Measurements from ENCODE around the gene PLLP. TPM values are rescaled to one million over a fixed set of nuclear protein-coding genes. Genes with fewer than 3 reads are reported as not detected.

PLLP gene
- total and polyA plus RNA-seq, 9 of the 15 experiments (the other 6 are each of a cell fraction or from before 2014, with no cell fraction given), result 0.09 to 0.96 (median 0.27) TPM

GRCh38 chr16:57300387-57301125 lies 16.1 kb upstream of the PLLP start (continued):
- TF ChIP-seq ARHGAP35 (IDR thresholded peaks at IDR 0.05; ENCODE audit: partially characterized antibody) (peak; percentile 11), BCOR (IDR thresholded peaks at IDR 0.05) (no peak), ZNF707 (CRISPR knock-in tag; conservative IDR thresholded peaks at IDR 0.05) (no peak), ETV6 (IDR thresholded peaks at IDR 0.05; ENCODE audit: borderline replicate concordance in 1 of 2, low read depth in 2 of 2, low read length in 1 of 2) (0 out of 4 replicates have a peak, but pooled peaks of 1 of the 2 experiments have one; percentile 11), ETV6 (CRISPR knock-in tag; IDR thresholded peaks at IDR 0.05; ENCODE audit: borderline replicate concordance) (no peak), SNIP1 (IDR thresholded peaks at IDR 0.05; ENCODE audit: low read depth) (no peak), NFE2L1 (tag; IDR thresholded peaks at IDR 0.05; ENCODE audit: borderline replicate concordance, low read depth) (no peak), ZNF277 (CRISPR knock-in tag; IDR thresholded peaks at IDR 0.05; ENCODE audit: borderline replicate concordance) (no peak), FOXP4 (CRISPR knock-in tag; IDR thresholded peaks at IDR 0.05; ENCODE audit: borderline replicate concordance) (no peak), HIVEP1 (CRISPR knock-in tag; IDR thresholded peaks at IDR 0.05) (no peak), SMARCA5 (IDR thresholded peaks at IDR 0.05) (peak; percentile 8; the same call in 1 of the 2 replicates), PATZ1 (CRISPR knock-in tag; IDR thresholded peaks at IDR 0.05; ENCODE audit: borderline replicate concordance) (no peak), ZBTB49 (CRISPR knock-in tag; IDR thresholded peaks at IDR 0.05; ENCODE audit: borderline replicate concordance) (no peak), TSC22D4 (tag; IDR thresholded peaks at IDR 0.05) (no peak), ATF4 (CRISPR knock-in tag; IDR thresholded peaks at IDR 0.05) (no peak), NFXL1 (CRISPR knock-in tag; IDR thresholded peaks at IDR 0.05) (no peak), NRF1 (conservative IDR thresholded peaks at IDR 0.05 in 1 of 2, IDR thresholded peaks at IDR 0.05 in 1 of 2) (peak; percentile 96 to 98), SIN3B (IDR thresholded peaks at IDR 0.05; ENCODE audit: low read depth) (0 out of 2 replicates have a peak, but pooled peaks have one; percentile 33)

Data from K562 (cell line).